HG02840 (cell line): ENCODE results near the gene PEMT.

Experiments
- ATAC-seq: cut with Tn5 transposase; IDR thresholded peaks from one replicate; pipeline ENCODE4 v1.9.1; 2021; ENCODE audit warnings: mild to moderate bottlenecking, moderate library complexity, moderate number of reproducible peaks; ENCODE audit not compliant: unreplicated experiment, low FRiP score

Gene PEMT

GRCh38 chr17:17572010-17572785 is 19.3 kb downstream of the PEMT start:
- ATAC-seq: no peak

GRCh38 chr17:17570798-17571716 is 20.5 kb downstream of the PEMT start:
- ATAC-seq: no peak

- no peak for ATAC-seq
Observed at GRCh38 chr17:17570140-17570797, 21.2 kb downstream of the PEMT start.

- no peak for ATAC-seq
Observed at GRCh38 chr17:17569691-17570090, 21.8 kb downstream of the PEMT start.

GRCh38 chr17:17568772-17569195 is 22.7 kb downstream of the PEMT start:
- ATAC-seq: no peak

GRCh38 chr17:17567631-17568030 is 23.9 kb downstream of the PEMT start:
- ATAC-seq: no peak

- no peak for ATAC-seq
Observed at GRCh38 chr17:17566896-17567513, 24.5 kb downstream of the PEMT start.

- no peak for ATAC-seq
Observed at GRCh38 chr17:17565471-17566339, 25.8 kb downstream of the PEMT start.

- no peak for ATAC-seq
Observed at GRCh38 chr17:17564896-17565295, 26.6 kb downstream of the PEMT start.

GRCh38 chr17:17564323-17564722 is 27.2 kb downstream of the PEMT start:
- no peak for ATAC-seq

GRCh38 chr17:17563530-17563929 is 28.0 kb downstream of the PEMT start:
- no peak for ATAC-seq

GRCh38 chr17:17562146-17562511 is 29.4 kb downstream of the PEMT start:
- ATAC-seq: no peak

- no peak for ATAC-seq
Observed at GRCh38 chr17:17561408-17562145, 29.9 kb downstream of the PEMT start.

GRCh38 chr17:17560975-17561374 is 30.5 kb downstream of the PEMT start:
- no peak for ATAC-seq

GRCh38 chr17:17560167-17560566 is 31.3 kb downstream of the PEMT start:
- ATAC-seq: no peak

- ATAC-seq: no peak
Observed at GRCh38 chr17:17559164-17559563, 32.3 kb downstream of the PEMT start.

GRCh38 chr17:17558431-17558830 is 33.1 kb downstream of the PEMT start:
- no peak for ATAC-seq

- ATAC-seq: no peak
Observed at GRCh38 chr17:17557796-17558195, 33.7 kb downstream of the PEMT start.

- ATAC-seq: no peak
Observed at GRCh38 chr17:17556671-17557070, 34.8 kb downstream of the PEMT start.
